GM12878 (cell line): ENCODE data around the gene TSPAN31. TPM values are rescaled to one million over a fixed set of nuclear protein-coding genes. Genes with fewer than 3 reads are reported as not detected.

Experiments used
- ATAC-seq: fragments of 200-7000 bp; cut with Tn5 transposase; 3 replicates; pipeline ENCODE4 v1.9.1; 2020; ENCODE audit warnings: mild to moderate bottlenecking, moderate library complexity
- BruUV-seq: library from RNA; stranded (reverse); fragments of 400-500 nt; replicated peaks from 2 replicates; lab custom pipeline; 2021; lab: Mats Ljungman, UMichigan
- CTCF ChIA-PET: fragments of 300-600 bp; sonication (Branson Sonifier 250); formaldehyde crosslinking; extraction: SDS; loops from one replicate; lab custom pipeline; 2021; ENCODE audit warnings: inconsistent platforms; lab: Yijun Ruan, JAX
- POLR2A ChIA-PET: fragments of 350-600 bp; formaldehyde crosslinking; extraction: SDS; loops from one replicate; lab custom pipeline; 2021; ENCODE audit warnings: inconsistent platforms; lab: Charles Lee
- RAD21 ChIA-PET: fragments of 300-600 bp; sonication (Branson Sonifier 250); formaldehyde crosslinking; loops from one replicate; lab custom pipeline; 2023; ENCODE audit warnings: antibody characterized with exemption; ENCODE audit not compliant: unreplicated experiment; lab: Charles Lee
- SMC1A ChIA-PET: fragments of 300-600 bp; sonication (Branson Sonifier 250); formaldehyde crosslinking; loops from one replicate; lab custom pipeline; 2023; ENCODE audit not compliant: unreplicated experiment, uncharacterized antibody; lab: Charles Lee
- DNase-seq: peaks from one replicate; pipeline ENCODE4 v3.0.0-alpha.2; 2011; ENCODE audit warnings: low read depth, low spot score
- FAIRE-seq: peaks from 3 replicates; lab custom pipeline; 2011; peaks lifted over from hg19 to GRCh38; lab: Jason Lieb, UNC
- H2AFZ ChIP-seq: 2 replicates; pipeline ENCODE4 v1.6.0; 2011; ENCODE audit warnings: low read depth, low read length, control low read depth; ENCODE audit not compliant: control insufficient read depth
- H3K27ac ChIP-seq: 2 replicates; pipeline ENCODE4 v1.5.1; 2011; ENCODE audit warnings: control low read depth; ENCODE audit not compliant: control insufficient read depth, insufficient read depth
- H3K27me3 ChIP-seq, 2 experiments: replicated peaks in 1 of 2; 2 replicates each; pipeline versions ENCODE4 v1.6.0 to v1.6.1; 2011; ENCODE audit warnings: low read length in 1 of 2; ENCODE audit not compliant: control insufficient read depth in 2 of 2, insufficient read depth in 2 of 2
- H3K36me3 ChIP-seq, 2 experiments: 2 replicates each; pipeline ENCODE4 v1.5.1; 2011; ENCODE audit warnings: low read length in 1 of 2; ENCODE audit not compliant: control insufficient read depth in 2 of 2, insufficient read depth in 2 of 2
- H3K4me1 ChIP-seq: 2 replicates; pipeline ENCODE4 v1.6.1; 2011; ENCODE audit warnings: mild to moderate bottlenecking, low read length, moderate library complexity, mixed read lengths; ENCODE audit not compliant: control insufficient read depth, insufficient read depth
- H3K4me2 ChIP-seq: 2 replicates; pipeline ENCODE4 v1.6.0; 2011; ENCODE audit warnings: control low read depth; ENCODE audit not compliant: control insufficient read depth, insufficient read depth
- H3K4me3 ChIP-seq: fragments of 200-600 bp; sonication (generic); 2 replicates; pipeline ENCODE4 v1.5.1; 2016
- H3K79me2 ChIP-seq: 2 replicates; pipeline ENCODE4 v1.6.0; 2011; ENCODE audit warnings: low read length; ENCODE audit not compliant: control insufficient read depth, insufficient read depth
- H3K9ac ChIP-seq: 2 replicates; pipeline ENCODE4 v1.8.0; 2011; ENCODE audit warnings: low read length, control low read depth, mixed read lengths; ENCODE audit not compliant: control insufficient read depth, insufficient read depth
- H3K9me3 ChIP-seq: replicated peaks from 3 replicates; pipeline ENCODE4 v1.5.1; 2011; ENCODE audit warnings: mild to moderate bottlenecking, low read length; ENCODE audit not compliant: control insufficient read depth, insufficient read depth
- H4K20me1 ChIP-seq: 2 replicates; pipeline ENCODE4 v1.6.0; 2011; ENCODE audit not compliant: control insufficient read depth, insufficient read depth
- BMI1 ChIP-seq: fragments of 450-650 bp; IDR thresholded peaks from 2 replicates; pipeline ENCODE4 v1.6.1; 2016; ENCODE audit warnings: mild to moderate bottlenecking, moderate library complexity, borderline replicate concordance
- CBFB ChIP-seq: IDR thresholded peaks from 2 replicates; pipeline ENCODE4 v1.6.1; 2016; ENCODE audit warnings: antibody characterized with exemption, low read depth
- IKZF2 ChIP-seq, 2 experiments: fragments of 450-650 bp; IDR thresholded peaks; 2 replicates each; pipeline ENCODE4 v1.6.1; 2017; ENCODE audit warnings: mild to moderate bottlenecking in 2 of 2, moderate library complexity in 2 of 2
- MEF2B ChIP-seq: fragments of 450-650 bp; IDR thresholded peaks from 2 replicates; pipeline ENCODE4 v1.6.1; 2018; ENCODE audit warnings: mild to moderate bottlenecking, moderate library complexity; ENCODE audit not compliant: partially characterized antibody, poor library complexity, severe bottlenecking
- MTA3 ChIP-seq: IDR thresholded peaks from 2 replicates; pipeline ENCODE4 v1.6.1; 2012; ENCODE audit warnings: low read length, inconsistent platforms, borderline replicate concordance
- RELA ChIP-seq: fragments of 450-650 bp; IDR thresholded peaks from 2 replicates; pipeline ENCODE4 v1.8.0; 2014; ENCODE audit warnings: borderline replicate concordance; ENCODE audit not compliant: partially characterized antibody
- TBL1XR1 ChIP-seq: IDR thresholded peaks from 2 replicates; pipeline ENCODE4 v1.6.1; 2012; ENCODE audit warnings: low read depth, low read length, improper control_type of control experiment
- ZBTB40 ChIP-seq: fragments of 450-650 bp; IDR thresholded peaks from 2 replicates; pipeline ENCODE4 v1.6.1; 2016; ENCODE audit warnings: mild to moderate bottlenecking, moderate library complexity, borderline replicate concordance
- WGBS: methylation state at CpG from one replicate; pipeline ENCODE4 v1.1.6; 2016; ENCODE audit warnings: low lambda C conversion rate; ENCODE audit not compliant: insufficient replicate concordance, insufficient coverage; ENCODE audit errors: missing lambda C conversion rate; 5-methylcytosine and 5-hydroxymethylcytosine counted together
- in situ Hi-C: fragments of 300-500 bp; cut with MboI; formaldehyde crosslinking; loops from 9 replicates; pipeline ENCODE4 v1.14.3; 2018; ENCODE audit warnings: mixed read lengths
- intact Hi-C: fragments of 100-400 bp; cut with micrococcal nuclease; formaldehyde crosslinking; loops from one replicate; pipeline ENCODE4 v1.14.2; 2022; ENCODE audit not compliant: unreplicated experiment
- polyA plus RNA-seq, 11 experiments: library from polyadenylated mRNA; depleted of rRNA in 4 of 11; unstranded in 6 of 11; stranded (reverse) in 5 of 11; fragments of >200 nt; fragmentation: Nextera tagmentation in 4 of 11; fragmentation: Illumina TruSeq in 1 of 11; extraction: Ambion mirVana in 4 of 11; extraction: Trizol in 1 of 11; gene quantifications; 1 replicate in 1 of 11; 2 replicates in 10 of 11; pipeline versions ENCODE4 v1.2.1 to v1.2.3, GENCODE V29; 2011 to 2016; ENCODE audit warnings: inconsistent platforms in 2 of 11, missing spikeins in 2 of 11, low read depth in 1 of 11
- total RNA-seq, 4 experiments: library from RNA; depleted of rRNA in 3 of 4; stranded (reverse); fragments of >200 nt in 3 of 4; fragmentation: Illumina TruSeq in 1 of 4; extraction: Trizol in 1 of 4; gene quantifications; 2 replicates each; pipeline versions ENCODE4 v1.2.1 to v1.2.3, GENCODE V29; 2013 to 2021
- TF ChIP-seq, protein P1 (sequence below): IDR thresholded peaks from 2 replicates; pipeline ENCODE4 v1.6.1; 2012; ENCODE audit warnings: low read depth, low read length, improper control_type of control experiment

The TSPAN31 gene
- total and polyA plus RNA-seq, 10 of the 15 experiments (the other 5 are each of a cell fraction or from before 2014, with no cell fraction given) = 11.8 to 32.2 (median 24.7) TPM

GRCh38 chr12:57735198-57735855, 9.5 kb upstream of the TSPAN31 start:
- intact Hi-C loops = no loop called here
- H3K9ac ChIP-seq = no peak overlapping the region
- POLR2A ChIA-PET = no interaction called here
- DNase-seq (no peak), ATAC-seq (no peak), FAIRE-seq (no peak)
- CTCF ChIA-PET = no interaction called here
- H2AFZ ChIP-seq = no peak overlapping the region
- no TSS peak for BruUV-seq
- H3K9me3 ChIP-seq = no peaks in the 10 kb centered on the region
- peaks cover 3% of the 10 kb centered on the region; the same call in 1 of the 2 replicates for H3K4me1 ChIP-seq
- no peak overlapping the region for H3K4me3 ChIP-seq
- H4K20me1 ChIP-seq = no peaks in the 10 kb centered on the region
- H3K4me2 ChIP-seq = no peak overlapping the region
- H3K27me3 ChIP-seq = no peaks in the 10 kb centered on the region
- H3K79me2 ChIP-seq = peaks cover 3% of the 10 kb centered on the region
- in situ Hi-C loops = no loop called here
- peaks cover 2 to 11% of the 10 kb centered on the region in 2 experiments for H3K36me3 ChIP-seq
- RAD21 ChIA-PET = no interaction called here
- SMC1A ChIA-PET = no interaction called here
- TF ChIP-seq RELA (no peak), BMI1 (0 out of 2 replicates have a peak, but pooled peaks have one; percentile 22)
- 71% methylated on average over 6 of the region's 8 CpGs for WGBS
- H3K27ac ChIP-seq = no peak overlapping the region

DNA sequence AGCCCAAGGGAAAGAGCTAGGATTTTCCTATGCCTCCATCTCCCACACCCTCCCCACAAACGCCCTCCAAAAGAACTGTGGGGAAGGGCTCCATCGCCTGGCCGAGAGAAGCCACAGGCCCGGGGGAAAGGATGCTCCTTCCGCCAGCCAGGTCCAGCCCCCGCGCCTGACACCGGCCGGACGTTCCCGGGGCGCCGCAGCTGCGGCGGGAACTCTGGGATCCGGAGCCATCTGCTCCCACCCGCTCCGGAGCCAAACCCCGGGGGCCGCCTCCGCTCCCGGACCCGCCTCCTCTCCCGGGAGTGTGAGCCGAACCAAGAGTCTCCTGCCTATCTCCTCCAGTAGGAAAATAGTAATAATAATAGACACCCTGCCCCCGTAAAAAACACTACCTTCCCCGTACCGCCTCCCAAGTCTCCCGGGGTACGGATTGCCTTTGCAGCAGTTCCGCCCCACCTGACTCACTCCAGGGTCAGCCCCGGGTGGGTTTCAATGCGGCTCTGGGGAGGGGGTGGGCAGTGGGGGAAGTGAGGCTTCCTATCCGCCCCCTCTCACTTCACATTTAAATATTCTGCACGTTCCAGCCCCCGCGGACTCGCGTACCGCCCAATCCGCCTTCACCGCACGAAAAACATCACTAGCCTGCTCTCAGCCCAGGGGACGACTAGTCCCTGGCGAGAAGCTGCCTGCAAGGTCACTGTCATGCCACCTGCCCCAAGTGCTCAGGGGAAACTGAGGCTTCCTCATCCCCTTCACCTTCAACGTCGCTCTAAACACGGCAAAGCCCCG, 8.7 kb upstream of the TSPAN31 start:
- no peak overlapping the region for H3K27ac ChIP-seq
- H4K20me1 ChIP-seq = no peaks in the 10 kb centered on the region
- no TSS peak for BruUV-seq
- no peaks in the 10 kb centered on the region for H3K9me3 ChIP-seq
- no peak overlapping the region for H3K4me2 ChIP-seq
- H3K27me3 ChIP-seq = no peaks in the 10 kb centered on the region
- no peak overlapping the region for H3K9ac ChIP-seq
- WGBS = 92% methylated on average over 48 of the region's 49 CpGs
- in situ Hi-C loops = no loop called here
- intact Hi-C loops = no loop called here
- no peak overlapping the region for H2AFZ ChIP-seq
- FAIRE-seq (no peak), ATAC-seq (no peak), DNase-seq (no peak)
- peaks cover 1 to 4% of the 10 kb centered on the region in 2 experiments; a peak in 3 of 4 replicates for H3K36me3 ChIP-seq
- ChIA-PET SMC1A (no interaction called here), RAD21 (no interaction called here), POLR2A (no interaction called here), CTCF (no interaction called here)
- H3K79me2 ChIP-seq = peaks cover 10% of the 10 kb centered on the region
- H3K4me1 ChIP-seq = peaks cover 7% of the 10 kb centered on the region
- no peak overlapping the region for H3K4me3 ChIP-seq
- TF ChIP-seq, protein P1, sequence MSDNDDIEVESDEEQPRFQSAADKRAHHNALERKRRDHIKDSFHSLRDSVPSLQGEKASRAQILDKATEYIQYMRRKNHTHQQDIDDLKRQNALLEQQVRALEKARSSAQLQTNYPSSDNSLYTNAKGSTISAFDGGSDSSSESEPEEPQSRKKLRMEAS = no peak
- TF ChIP-seq MTA3 (no peak), TBL1XR1 (no peak), ZBTB40 (no peak), MEF2B (no peak), CBFB (no peak), IKZF2 (IDR thresholded peaks at IDR 0.05) (no peak)
